GM12874 (cell line): Measurements from ENCODE around the gene ZMYND19.

ENCODE experiments used
- CTCF ChIP-seq: IDR thresholded peaks from 2 replicates; pipeline ENCODE4 v1.5.1; 2011; ENCODE audit warnings: low read depth, mild to moderate bottlenecking, control low read depth, low read length, moderate library complexity; ENCODE audit not compliant: insufficient read depth

The ZMYND19 gene

GRCh38 chr9:137590469-137591383 is at the start of gene ZMYND19:
Gene ZMYND19, minus strand, starts transcription at chr9:137590512. Its CDS starts 249 bp downstream, at chr9:137590263.
- TF ChIP-seq CTCF: no peak

- no peak for TF ChIP-seq CTCF
Observed at GRCh38 chr9:137639303-137640051, 49.2 kb upstream of the ZMYND19 start.

GRCh38 chr9:137638680-137639079 is 48.4 kb upstream of the ZMYND19 start:
- TF ChIP-seq CTCF: no peak

GRCh38 chr9:137634016-137634415 is 43.7 kb upstream of the ZMYND19 start:
- TF ChIP-seq CTCF: no peak

- TF ChIP-seq CTCF: no peak
Observed at GRCh38 chr9:137632230-137633161, 42.2 kb upstream of the ZMYND19 start.

- no peak for TF ChIP-seq CTCF
Observed at GRCh38 chr9:137631345-137632229, 41.3 kb upstream of the ZMYND19 start.
